ENCODE measurements around the gene RHBDL1. TPM values are rescaled to one million over a fixed set of nuclear protein-coding genes. Genes with fewer than 3 reads are reported as not detected.

Gene RHBDL1
- total and polyA plus RNA-seq, 9 of the 15 experiments (the other 6 are each of a cell fraction or from before 2014, with no cell fraction given), result 0.03 to 5.6 (median 1.3) TPM; not detected in 1

GRCh38 chr16:680967-681745, 5.7 kb downstream of the RHBDL1 start (continued):
- TF ChIP-seq ZMIZ1 (IDR thresholded peaks at IDR 0.05; ENCODE audit: low read depth in 2 of 2, low read length in 2 of 2) (no peak), XRCC3 (IDR thresholded peaks at IDR 0.05) (no peak), PKNOX1 (IDR thresholded peaks at IDR 0.05) (no peak), ZNF121 (CRISPR knock-in tag; conservative IDR thresholded peaks at IDR 0.05) (no peak), ARHGAP35 (IDR thresholded peaks at IDR 0.05; ENCODE audit: partially characterized antibody) (no peak), ZNF324 (CRISPR knock-in tag; IDR thresholded peaks at IDR 0.05) (no peak), ZNF780A (CRISPR knock-in tag; IDR thresholded peaks at IDR 0.05) (no peak), ARID3A (IDR thresholded peaks at IDR 0.05; ENCODE audit: borderline replicate concordance, low read depth, low read length) (no peak), RBM14 (IDR thresholded peaks at IDR 0.05; ENCODE audit: borderline replicate concordance, insufficient read depth, low read depth, low read length) (no peak), MBD1 (CRISPR knock-in tag; IDR thresholded peaks at IDR 0.05) (no peak), KAT8 (IDR thresholded peaks at IDR 0.05; ENCODE audit: low read depth) (no peak), DEAF1 (CRISPR knock-in tag; IDR thresholded peaks at IDR 0.05) (no peak), FOXM1 (IDR thresholded peaks at IDR 0.05; ENCODE audit: low read depth) (no peak), FOXM1 (CRISPR knock-in tag; IDR thresholded peaks at IDR 0.05; ENCODE audit: low read depth) (0 out of 2 replicates have a peak, but pooled peaks have one; percentile 44), ETV6 (IDR thresholded peaks at IDR 0.05; ENCODE audit: borderline replicate concordance in 1 of 2, low read depth in 2 of 2, low read length in 1 of 2) (no peak), ETV6 (CRISPR knock-in tag; IDR thresholded peaks at IDR 0.05; ENCODE audit: borderline replicate concordance) (no peak), NR2F6 (CRISPR knock-in tag; IDR thresholded peaks at IDR 0.05) (no peak), NR3C1 (CRISPR knock-in tag; IDR thresholded peaks at IDR 0.05) (no peak), E2F3 (CRISPR knock-in tag; IDR thresholded peaks at IDR 0.05) (no peak)

Measured in K562 (cell line).